Measurements from ENCODE around the gene SBNO2.
A peak's percentile ranks its signal among the peaks of the same experiment; 100 is the strongest.
"Not testable (repeated sequence)": the region's sequence is repeated elsewhere in the genome, so short reads cannot be mapped to it uniquely, and the experiment has no call there.

Gene SBNO2

GRCh38 chr19:1206150-1206863 lies 32.2 kb upstream of the SBNO2 start:
- no peak for DNase-seq

- DNase-seq, result peak; percentile 97
These were observed 31.3 kb upstream of the SBNO2 start, which contains the start of gene STK11 for GRCh38 chr19:1205114-1206099. Gene STK11, plus strand, starts transcription at chr19:1205778. Its CDS starts 1,136 bp downstream, at chr19:1206914.

- DNase-seq, result not testable (repeated sequence)
These were observed 26.5 kb upstream of the SBNO2 start for GRCh38 chr19:1200614-1201013.

- DNase-seq, result no peak
These were observed 25.5 kb upstream of the SBNO2 start for GRCh38 chr19:1199531-1199930.

- DNase-seq, result no peak
These were observed 15.4 kb upstream of the SBNO2 start for GRCh38 chr19:1189419-1189818.

- DNase-seq, result no peak
These were observed 9.6 kb upstream of the SBNO2 start for GRCh38 chr19:1183543-1184172.

GRCh38 chr19:1182727-1183126 lies 8.7 kb upstream of the SBNO2 start:
- no peak for DNase-seq

- no peak for DNase-seq
These were observed 8.0 kb upstream of the SBNO2 start for GRCh38 chr19:1182068-1182467.

- no peak for DNase-seq
These were observed 7.5 kb upstream of the SBNO2 start for GRCh38 chr19:1181606-1182005.

GRCh38 chr19:1177322-1178114 lies 3.5 kb upstream of the SBNO2 start:
- no peak for DNase-seq

- no peak for DNase-seq
These were observed 766 bp downstream of the SBNO2 start for GRCh38 chr19:1173159-1173844.

- no peak for DNase-seq
These were observed 1.5 kb downstream of the SBNO2 start for GRCh38 chr19:1172353-1173158.

GRCh38 chr19:1171755-1172352 lies 2.2 kb downstream of the SBNO2 start:
- DNase-seq, result no peak

GRCh38 chr19:1170938-1171754 lies 2.9 kb downstream of the SBNO2 start:
- DNase-seq, result no peak

GRCh38 chr19:1169921-1170885 lies 3.9 kb downstream of the SBNO2 start:
- DNase-seq, result no peak

GRCh38 chr19:1169411-1169791 lies 4.7 kb downstream of the SBNO2 start:
- no peak for DNase-seq

GRCh38 chr19:1168572-1169410 lies 5.3 kb downstream of the SBNO2 start:
- no peak for DNase-seq
